HUES6 (cell line): ENCODE results near the gene ZFP64.

Experiments
- H3K27ac ChIP-seq: 2 replicates; pipeline ENCODE4 v1.7.0; 2013; ENCODE audit warnings: low read depth, mild to moderate bottlenecking, low read length, inconsistent platforms
- H3K27me3 ChIP-seq: 2 replicates; pipeline ENCODE4 v1.6.1; 2013; ENCODE audit warnings: low read length; ENCODE audit not compliant: control insufficient read depth, insufficient read depth
- H3K36me3 ChIP-seq: 2 replicates; pipeline ENCODE4 v1.6.1; 2013; ENCODE audit warnings: low read length; ENCODE audit not compliant: control insufficient read depth, insufficient read depth
- H3K4me1 ChIP-seq: 2 replicates; pipeline ENCODE4 v1.6.1; 2013; ENCODE audit warnings: low read length; ENCODE audit not compliant: control insufficient read depth, insufficient read depth
- H3K4me3 ChIP-seq: 2 replicates; pipeline ENCODE4 v1.5.1; 2013; ENCODE audit warnings: low read depth, low read length
- H3K9ac ChIP-seq: one replicate; pipeline ENCODE4 v1.6.1; 2013; ENCODE audit warnings: mild to moderate bottlenecking, low read length
- H3K9me3 ChIP-seq: 2 replicates; pipeline ENCODE4 v1.6.1; 2013; ENCODE audit warnings: low read depth, low read length; ENCODE audit not compliant: control insufficient read depth, insufficient read depth

Gene ZFP64

GRCh38 chr20:52132337-52132736 lies 59.2 kb downstream of the ZFP64 start:
- H3K4me3 ChIP-seq, result no peak overlapping the region
- H3K27ac ChIP-seq, result no peak overlapping the region
- H3K27me3 ChIP-seq, result no peaks in the 10 kb centered on the region
- H3K36me3 ChIP-seq, result no peaks in the 10 kb centered on the region
- no peaks in the 10 kb centered on the region for H3K4me1 ChIP-seq
- H3K9ac ChIP-seq, result no peak overlapping the region
- H3K9me3 ChIP-seq, result no peaks in the 10 kb centered on the region

- no peak overlapping the region for H3K9ac ChIP-seq
- H3K4me1 ChIP-seq, result no peaks in the 10 kb centered on the region
- no peaks in the 10 kb centered on the region for H3K27me3 ChIP-seq
Measured at GRCh38 chr20:52131048-52131643, 60.4 kb downstream of the ZFP64 start.

GRCh38 chr20:52130406-52130805 lies 61.2 kb downstream of the ZFP64 start:
- Histone ChIP-seq H3K27ac (no peak overlapping the region), H3K4me1 (no peaks in the 10 kb centered on the region), H3K9ac (no peak overlapping the region), H3K9me3 (no peaks in the 10 kb centered on the region), H3K4me3 (no peak overlapping the region), H3K27me3 (no peaks in the 10 kb centered on the region), H3K36me3 (no peaks in the 10 kb centered on the region)

More at GRCh38 chr20:52131048-52131643, 60.4 kb downstream of the ZFP64 start:
- no peak overlapping the region for H3K4me3 ChIP-seq
- H3K36me3 ChIP-seq, result no peaks in the 10 kb centered on the region
- H3K27ac ChIP-seq, result no peak overlapping the region
- H3K9me3 ChIP-seq, result no peaks in the 10 kb centered on the region

GRCh38 chr20:52129611-52130010 lies 62.0 kb downstream of the ZFP64 start:
- Histone ChIP-seq H3K9me3 (no peaks in the 10 kb centered on the region), H3K27me3 (no peaks in the 10 kb centered on the region), H3K9ac (no peak overlapping the region), H3K4me1 (no peaks in the 10 kb centered on the region), H3K36me3 (no peaks in the 10 kb centered on the region), H3K4me3 (no peak overlapping the region), H3K27ac (no peak overlapping the region)

- H3K9me3 ChIP-seq, result no peaks in the 10 kb centered on the region
- H3K4me3 ChIP-seq, result no peak overlapping the region
- H3K36me3 ChIP-seq, result no peaks in the 10 kb centered on the region
- no peak overlapping the region for H3K9ac ChIP-seq
- H3K27me3 ChIP-seq, result no peaks in the 10 kb centered on the region
- no peaks in the 10 kb centered on the region for H3K4me1 ChIP-seq
- no peak overlapping the region for H3K27ac ChIP-seq
Measured at GRCh38 chr20:52127309-52127708, 64.3 kb downstream of the ZFP64 start.

GRCh38 chr20:52124821-52125220 lies 66.8 kb downstream of the ZFP64 start:
- Histone ChIP-seq H3K27me3 (no peaks in the 10 kb centered on the region), H3K36me3 (no peaks in the 10 kb centered on the region), H3K4me3 (no peak overlapping the region), H3K4me1 (no peaks in the 10 kb centered on the region), H3K9ac (no peak overlapping the region), H3K9me3 (no peaks in the 10 kb centered on the region), H3K27ac (no peak overlapping the region)

- H3K36me3 ChIP-seq, result no peaks in the 10 kb centered on the region
- no peak overlapping the region for H3K4me3 ChIP-seq
- H3K9ac ChIP-seq, result no peak overlapping the region
- H3K9me3 ChIP-seq, result no peaks in the 10 kb centered on the region
- no peak overlapping the region for H3K27ac ChIP-seq
- no peaks in the 10 kb centered on the region for H3K27me3 ChIP-seq
- no peaks in the 10 kb centered on the region for H3K4me1 ChIP-seq
Measured at GRCh38 chr20:52118696-52119095, 72.9 kb downstream of the ZFP64 start.

- Histone ChIP-seq H3K9me3 (no peaks in the 10 kb centered on the region), H3K36me3 (no peaks in the 10 kb centered on the region), H3K4me1 (no peaks in the 10 kb centered on the region)
Measured at GRCh38 chr20:52118016-52118623, 73.5 kb downstream of the ZFP64 start.

GRCh38 chr20:52110456-52110855 lies 81.1 kb downstream of the ZFP64 start:
- Histone ChIP-seq H3K9me3 (no peaks in the 10 kb centered on the region), H3K4me3 (no peak overlapping the region), H3K4me1 (no peaks in the 10 kb centered on the region; the same call in 1 of the 2 replicates), H3K36me3 (no peaks in the 10 kb centered on the region), H3K27me3 (peaks cover 13% of the 10 kb centered on the region), H3K27ac (no peak overlapping the region), H3K9ac (no peak overlapping the region)

More at GRCh38 chr20:52118016-52118623, 73.5 kb downstream of the ZFP64 start:
- Histone ChIP-seq H3K27ac (no peak overlapping the region), H3K9ac (no peak overlapping the region), H3K4me3 (no peak overlapping the region), H3K27me3 (no peaks in the 10 kb centered on the region)

GRCh38 chr20:52105442-52106422 lies 85.8 kb downstream of the ZFP64 start:
- peaks cover 13% of the 10 kb centered on the region for H3K4me1 ChIP-seq
- H3K27ac ChIP-seq, result no peak overlapping the region
- H3K4me3 ChIP-seq, result peak overlapping the region; percentile 72
- H3K27me3 ChIP-seq, result peaks cover 51% of the 10 kb centered on the region
- no peaks in the 10 kb centered on the region for H3K36me3 ChIP-seq
- no peaks in the 10 kb centered on the region for H3K9me3 ChIP-seq
- H3K9ac ChIP-seq, result peak overlapping the region; percentile 58
